A549 (cell line): ENCODE measurements around the gene HLA-A. TPM values are rescaled to one million over a fixed set of nuclear protein-coding genes. Genes with fewer than 3 reads are reported as not detected.

Experiments used
- ATAC-seq, 2 experiments: fragments of 200-7000 bp in 1 of 2; fragments of >200 bp in 1 of 2; cut with Nextera tagmentation in 1 of 2; cut with Tn5 transposase in 1 of 2; 3 replicates each; pipeline versions ENCODE4 v1.8.0 to v1.9.1; 2018 to 2020; ENCODE audit warnings: mild to moderate bottlenecking in 1 of 2, moderate library complexity in 1 of 2
- CTCF ChIA-PET: fragments of 300-600 bp; sonication (Branson Sonifier 250); formaldehyde crosslinking; extraction: SDS; loops from one replicate; lab custom pipeline; 2021; ENCODE audit warnings: antibody characterized with exemption, inconsistent platforms; lab: Yijun Ruan, JAX
- POLR2A ChIA-PET: fragments of 350-600 bp; formaldehyde crosslinking; extraction: SDS; loops from one replicate; lab custom pipeline; 2021; ENCODE audit warnings: antibody characterized with exemption, inconsistent platforms; lab: Yijun Ruan, JAX
- DNase-seq, 2 experiments: peaks; one replicate each; pipeline versions ENCODE4 v3.0.0 to v3.0.0-alpha.2; 2011 to 2016; ENCODE audit warnings: low read depth in 1 of 2, low spot score in 1 of 2
- FAIRE-seq: peaks from 2 replicates; lab custom pipeline; 2011; peaks lifted over from hg19 to GRCh38; lab: Jason Lieb, UNC
- H3K27ac ChIP-seq, 2 experiments: fragments of >200 bp; sonication (Bioruptor Twin); formaldehyde crosslinking; 3 replicates each; pipeline ENCODE4 v1.5.1; 2016 to 2017
- H3K4me1 ChIP-seq: fragments of >200 bp; sonication (Bioruptor Twin); formaldehyde crosslinking; 3 replicates; pipeline ENCODE4 v1.6.1; 2016
- H3K4me2 ChIP-seq: fragments of >200 bp; sonication (Bioruptor Twin); formaldehyde crosslinking; 3 replicates; pipeline ENCODE4 v1.6.1; 2016
- H3K4me3 ChIP-seq: fragments of >200 bp; sonication (Bioruptor Twin); formaldehyde crosslinking; 3 replicates; pipeline ENCODE4 v1.5.1; 2016
- H3K9me3 ChIP-seq: fragments of >200 bp; sonication (Bioruptor Twin); formaldehyde crosslinking; 3 replicates; pipeline ENCODE4 v1.6.1; 2016
- CBX2 ChIP-seq: fragments of 200-600 bp; sonication (generic); IDR thresholded peaks from 2 replicates; pipeline ENCODE4 v1.6.1; 2016; ENCODE audit warnings: low read depth, mild to moderate bottlenecking, borderline replicate concordance
- ESRRA ChIP-seq: fragments of 150-350 bp; IDR thresholded peaks from 2 replicates; pipeline ENCODE4 v1.6.1; 2014; ENCODE audit warnings: mild to moderate bottlenecking, low read length, borderline replicate concordance
- FOSB ChIP-seq: fragments of 250-450 bp; sonication (Bioruptor Pico); IDR thresholded peaks from 2 replicates; pipeline ENCODE4 v1.5.0; 2020; ENCODE audit warnings: mild to moderate bottlenecking, moderate library complexity
- GATA3 ChIP-seq: IDR thresholded peaks from 2 replicates; pipeline ENCODE4 v1.6.1; 2012; ENCODE audit warnings: borderline replicate concordance
- HDAC2 ChIP-seq: fragments of 200-600 bp; sonication (generic); IDR thresholded peaks from 2 replicates; pipeline ENCODE4 v1.6.1; 2016
- JUN ChIP-seq, 2 experiments: fragments of >200 bp; sonication (Bioruptor Twin); formaldehyde crosslinking; IDR thresholded peaks; 2 replicates in 1 of 2; 3 replicates in 1 of 2; pipeline ENCODE4 v1.6.1; 2016 to 2017
- JUNB ChIP-seq: fragments of >200 bp; sonication (Bioruptor Twin); formaldehyde crosslinking; IDR thresholded peaks from 2 replicates; pipeline ENCODE4 v1.6.1; 2016
- KDM1A ChIP-seq: fragments of 200-600 bp; sonication (generic); IDR thresholded peaks from 2 replicates; pipeline ENCODE4 v1.6.1; 2016; ENCODE audit warnings: low read depth, mild to moderate bottlenecking
- KDM5A ChIP-seq: fragments of 200-600 bp; sonication (generic); IDR thresholded peaks from 2 replicates; pipeline ENCODE4 v1.6.1; 2016; ENCODE audit warnings: antibody characterized with exemption, mild to moderate bottlenecking
- MAFK ChIP-seq: fragments of 450-650 bp; IDR thresholded peaks from 2 replicates; pipeline ENCODE4 v1.6.1; 2014; ENCODE audit not compliant: partially characterized antibody
- NFE2L2 ChIP-seq: fragments of 150-350 bp; conservative IDR thresholded peaks from 2 replicates; pipeline ENCODE4 v1.6.1; 2014; ENCODE audit warnings: low read length
- NPAS2 ChIP-seq: fragments of 250-450 bp; sonication (Bioruptor Pico); IDR thresholded peaks from 2 replicates; pipeline ENCODE4 v1.8.0; 2022; ENCODE audit warnings: mild to moderate bottlenecking, moderate library complexity, borderline replicate concordance
- PBX3 ChIP-seq: IDR thresholded peaks from 2 replicates; pipeline ENCODE4 v1.6.1; 2012
- POLR2AphosphoS2 ChIP-seq: conservative IDR thresholded peaks from 2 replicates; pipeline ENCODE4 v1.6.1; 2012; ENCODE audit warnings: low read length, improper control_type of control experiment, inconsistent platforms
- RCOR1 ChIP-seq: fragments of 150-350 bp; IDR thresholded peaks from 2 replicates; pipeline ENCODE4 v1.6.1; 2014; ENCODE audit warnings: antibody characterized with exemption, low read length, low read depth
- RNF2 ChIP-seq: fragments of 200-600 bp; sonication (generic); IDR thresholded peaks from 2 replicates; pipeline ENCODE4 v1.6.1; 2016; ENCODE audit warnings: low read depth, mild to moderate bottlenecking, antibody characterized with exemption, moderate library complexity, borderline replicate concordance
- SMC3 ChIP-seq: fragments of >200 bp; sonication (Bioruptor Twin); formaldehyde crosslinking; IDR thresholded peaks from 3 replicates; pipeline ENCODE4 v1.6.1; 2018; ENCODE audit warnings: inconsistent platforms
- TFCP2L1 ChIP-seq: fragments of 250-450 bp; sonication (Bioruptor Pico); IDR thresholded peaks from 2 replicates; pipeline ENCODE4 v1.5.0; 2021; ENCODE audit warnings: mild to moderate bottlenecking
- ZC3H11A ChIP-seq: fragments of 450-650 bp; IDR thresholded peaks from 2 replicates; pipeline ENCODE4 v1.6.1; 2014; ENCODE audit warnings: antibody characterized with exemption, mild to moderate bottlenecking
- ZSCAN20 ChIP-seq: fragments of 250-450 bp; sonication (Bioruptor Pico); IDR thresholded peaks from 2 replicates; pipeline ENCODE4 v1.8.0; 2022; ENCODE audit warnings: mild to moderate bottlenecking, moderate library complexity
- WGBS: methylation state at CpG from one replicate; pipeline ENCODE4 v1.1.6; 2017; ENCODE audit errors: missing lambda C conversion rate; 5-methylcytosine and 5-hydroxymethylcytosine counted together
- polyA plus RNA-seq, 4 experiments: library from polyadenylated mRNA; depleted of rRNA in 3 of 4; stranded (reverse); fragments of >200 nt; fragmentation: RNase III in 1 of 4; extraction: RNeasy Plus Mini Kit Qiagen cat#74134 plus additional on column Dnase treatment in 1 of 4; gene quantifications; 2 replicates in 3 of 4; 3 replicates in 1 of 4; pipeline ENCODE4 v1.2.3, GENCODE V29; 2011 to 2017
- TF ChIP-seq, protein P1 (sequence below): fragments of >200 bp; sonication (Bioruptor Twin); formaldehyde crosslinking; IDR thresholded peaks from 3 replicates; pipeline ENCODE4 v1.6.1; 2016
- TF ChIP-seq, protein P2 (sequence below): fragments of 250-450 bp; sonication (Bioruptor Pico); IDR thresholded peaks from 2 replicates; pipeline ENCODE4 v1.5.0; 2021; ENCODE audit warnings: mild to moderate bottlenecking, moderate library complexity, borderline replicate concordance

Gene HLA-A
- polyA plus RNA-seq, 2 of the 4 experiments (the other 2 are of a cell fraction): 78.8 to 95.0 TPM

- TF ChIP-seq, protein P1, sequence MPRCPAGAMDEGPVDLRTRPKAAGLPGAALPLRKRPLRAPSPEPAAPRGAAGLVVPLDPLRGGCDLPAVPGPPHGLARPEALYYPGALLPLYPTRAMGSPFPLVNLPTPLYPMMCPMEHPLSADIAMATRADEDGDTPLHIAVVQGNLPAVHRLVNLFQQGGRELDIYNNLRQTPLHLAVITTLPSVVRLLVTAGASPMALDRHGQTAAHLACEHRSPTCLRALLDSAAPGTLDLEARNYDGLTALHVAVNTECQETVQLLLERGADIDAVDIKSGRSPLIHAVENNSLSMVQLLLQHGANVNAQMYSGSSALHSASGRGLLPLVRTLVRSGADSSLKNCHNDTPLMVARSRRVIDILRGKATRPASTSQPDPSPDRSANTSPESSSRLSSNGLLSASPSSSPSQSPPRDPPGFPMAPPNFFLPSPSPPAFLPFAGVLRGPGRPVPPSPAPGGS: no peak
- no peak for TF ChIP-seq SMC3
Measured at GRCh38 chr6:29981211-29981812, 39.0 kb downstream of the HLA-A start (continued).

DNA sequence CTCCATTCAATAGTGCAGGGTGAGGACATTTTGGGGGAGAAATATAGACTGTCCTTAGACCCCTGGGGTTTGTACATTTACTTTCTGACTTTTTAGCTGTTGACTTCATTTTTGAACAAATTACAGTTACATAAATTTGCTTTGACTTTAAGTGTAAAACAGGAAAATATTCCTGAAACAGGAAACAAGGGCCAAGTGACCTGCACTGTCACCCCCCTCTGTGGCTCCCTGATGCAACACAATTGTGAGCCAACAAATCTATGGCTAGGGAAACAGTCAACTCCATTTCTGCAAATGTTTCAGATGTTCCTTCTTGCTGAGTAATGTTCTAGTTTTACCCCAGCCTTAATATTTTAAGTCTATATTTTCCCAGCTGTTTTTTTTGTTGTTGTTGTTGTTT is 39.8 kb downstream of the HLA-A start:
- H3K4me1 ChIP-seq: peaks cover 5% of the 10 kb centered on the region; the same call in 1 of the 3 replicates
- no peaks in the 10 kb centered on the region for H3K9me3 ChIP-seq
- TF ChIP-seq ZSCAN20 (CRISPR knock-in tag): no peak
- TF ChIP-seq FOSB: no peak
- TF ChIP-seq RCOR1: no peak
- no peak for TF ChIP-seq RNF2
- no peak for TF ChIP-seq JUNB
- no peak for TF ChIP-seq HDAC2
- TF ChIP-seq ZC3H11A: no peak
- H3K4me2 ChIP-seq: no peak overlapping the region
- DNase-seq (no peak), ATAC-seq (no peak), FAIRE-seq (no peak)
- H3K4me3 ChIP-seq: no peak overlapping the region
- H3K27ac ChIP-seq: no peak overlapping the region
- ChIA-PET CTCF (no interaction called here), POLR2A (no interaction called here)

DNA sequence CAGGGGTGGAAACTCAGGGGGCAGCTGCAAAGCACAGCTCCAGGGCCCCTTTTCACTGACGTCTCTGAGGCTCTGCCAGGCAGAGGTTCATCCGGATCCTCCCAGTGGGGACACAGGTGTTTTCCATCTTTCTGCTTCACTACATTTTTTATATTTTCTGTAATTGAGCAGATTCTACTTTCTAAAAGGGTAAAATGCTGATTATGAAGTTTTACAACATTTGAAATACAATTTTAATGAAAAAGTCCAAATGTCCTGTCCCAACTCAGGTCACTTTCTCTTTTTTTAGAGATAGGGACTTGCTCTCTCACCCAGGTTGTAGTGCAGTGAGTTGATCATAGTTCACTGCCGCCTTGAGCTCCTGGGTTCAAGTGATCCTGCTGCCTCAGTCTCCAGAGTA is 41.9 kb downstream of the HLA-A start:
- CTCF ChIA-PET: interaction anchor here (1.4 kb wide), 1 partner anchor 136 kb away, joined by 4 read pairs; no protein-coding TSS in a partner anchor
- TF ChIP-seq SMC3 (no peak), MAFK (peak; percentile 62)
- no peak for ATAC-seq
- DNase-seq: no peak
- Histone ChIP-seq H3K4me3 (no peak overlapping the region), H3K4me1 (no peaks in the 10 kb centered on the region), H3K9me3 (no peaks in the 10 kb centered on the region), H3K4me2 (no peak overlapping the region), H3K27ac (no peak overlapping the region)
- WGBS: 38% methylated on average over 3 of the region's 3 CpGs
- no peak for FAIRE-seq
- POLR2A ChIA-PET: no interaction called here

GRCh38 chr6:29984992-29985391 is 42.7 kb downstream of the HLA-A start:
- POLR2A ChIA-PET: no interaction called here

More at GRCh38 chr6:29984992-29985391, 42.7 kb downstream of the HLA-A start:
- H3K27ac ChIP-seq: no peak overlapping the region
- FAIRE-seq (no peak), DNase-seq (no peak), ATAC-seq (no peak)
- 67% methylated on average over 1 of the region's 2 CpGs for WGBS
- H3K4me1 ChIP-seq: no peaks in the 10 kb centered on the region
- no peaks in the 10 kb centered on the region for H3K9me3 ChIP-seq
- CTCF ChIA-PET: interaction anchor here (1.1 to 1.4 kb wide), 3 partner anchors 8 to 137 kb away, joined by 4 to 5 read pairs (median 5); no protein-coding TSS in a partner anchor
- H3K4me3 ChIP-seq: no peak overlapping the region
- no peak overlapping the region for H3K4me2 ChIP-seq
- no peak for TF ChIP-seq PBX3
- TF ChIP-seq KDM1A: no peak
- TF ChIP-seq, protein P2, sequence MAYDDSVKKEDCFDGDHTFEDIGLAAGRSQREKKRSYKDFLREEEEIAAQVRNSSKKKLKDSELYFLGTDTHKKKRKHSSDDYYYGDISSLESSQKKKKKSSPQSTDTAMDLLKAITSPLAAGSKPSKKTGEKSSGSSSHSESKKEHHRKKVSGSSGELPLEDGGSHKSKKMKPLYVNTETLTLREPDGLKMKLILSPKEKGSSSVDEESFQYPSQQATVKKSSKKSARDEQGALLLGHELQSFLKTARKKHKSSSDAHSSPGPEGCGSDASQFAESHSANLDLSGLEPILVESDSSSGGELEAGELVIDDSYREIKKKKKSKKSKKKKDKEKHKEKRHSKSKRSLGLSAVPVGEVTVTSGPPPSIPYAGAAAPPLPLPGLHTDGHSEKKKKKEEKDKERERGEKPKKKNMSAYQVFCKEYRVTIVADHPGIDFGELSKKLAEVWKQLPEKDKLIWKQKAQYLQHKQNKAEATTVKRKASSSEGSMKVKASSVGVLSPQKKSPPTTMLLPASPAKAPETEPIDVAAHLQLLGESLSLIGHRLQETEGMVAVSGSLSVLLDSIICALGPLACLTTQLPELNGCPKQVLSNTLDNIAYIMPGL (CRISPR knock-in tag): no peak
- no peak for TF ChIP-seq JUNB
- no peak for TF ChIP-seq KDM5A
- TF ChIP-seq GATA3: no peak
- TF ChIP-seq TFCP2L1: no peak
- TF ChIP-seq POLR2AphosphoS2: no peak
- no peak for TF ChIP-seq NFE2L2
- TF ChIP-seq CBX2: no peak
- no peak for TF ChIP-seq JUN (IDR thresholded peaks at IDR 0.05)
- no peak for TF ChIP-seq ESRRA
- no peak for TF ChIP-seq NPAS2 (CRISPR knock-in tag)
